Osteoblast (primary cell): Measurements from ENCODE around the gene PGM3. TPM values are rescaled to one million over a fixed set of nuclear protein-coding genes. Genes with fewer than 3 reads are reported as not detected.

Source experiments
- DNase-seq: peaks from one replicate; pipeline ENCODE4 v3.0.0; 2011; ENCODE audit warnings: low spot score, mixed read lengths; ENCODE audit not compliant: insufficient read length; ENCODE audit errors: missing footprints
- H2AFZ ChIP-seq: 2 replicates; pipeline ENCODE4 v1.6.0; 2011; ENCODE audit warnings: mild to moderate bottlenecking, low read length
- H3K27ac ChIP-seq: 2 replicates; pipeline ENCODE4 v1.5.1; 2011; ENCODE audit warnings: mild to moderate bottlenecking, low read depth, low read length, moderate library complexity
- H3K27me3 ChIP-seq: 2 replicates; pipeline ENCODE4 v1.6.0; 2012; ENCODE audit warnings: mild to moderate bottlenecking, control low read depth, inconsistent platforms, low read length, moderate library complexity; ENCODE audit not compliant: insufficient read depth
- H3K36me3 ChIP-seq: 2 replicates; pipeline ENCODE4 v1.5.1; 2011; ENCODE audit warnings: mild to moderate bottlenecking, low read length, control low read depth, moderate library complexity; ENCODE audit not compliant: insufficient read depth
- H3K4me1 ChIP-seq: 2 replicates; pipeline ENCODE4 v1.5.1; 2011; ENCODE audit warnings: mild to moderate bottlenecking, low read length, control low read depth, moderate library complexity; ENCODE audit not compliant: insufficient read depth
- H3K4me2 ChIP-seq: 2 replicates; pipeline ENCODE4 v1.6.0; 2011; ENCODE audit warnings: mild to moderate bottlenecking, low read length; ENCODE audit not compliant: insufficient read depth
- H3K4me3 ChIP-seq: fragments of 200-600 bp; sonication (generic); 3 replicates; pipeline ENCODE4 v1.5.1; 2012; ENCODE audit warnings: mild to moderate bottlenecking, low read length, inconsistent platforms; ENCODE audit not compliant: insufficient read depth
- H3K79me2 ChIP-seq: 2 replicates; pipeline ENCODE4 v1.6.0; 2012; ENCODE audit warnings: mild to moderate bottlenecking, low read length, control low read depth, inconsistent platforms; ENCODE audit not compliant: insufficient read depth
- H3K9me3 ChIP-seq: 2 replicates; pipeline ENCODE4 v1.5.1; 2011; ENCODE audit warnings: low read depth, low read length, control low read depth
- H4K20me1 ChIP-seq: 2 replicates; pipeline ENCODE4 v1.6.0; 2012; ENCODE audit warnings: mild to moderate bottlenecking, low read length, control low read depth; ENCODE audit not compliant: insufficient read depth
- CTCF ChIP-seq: IDR thresholded peaks from 2 replicates; pipeline ENCODE4 v1.5.1; 2011; ENCODE audit warnings: mild to moderate bottlenecking, low read depth, low read length, moderate library complexity; ENCODE audit errors: extremely low read depth
- total RNA-seq: library from RNA; depleted of rRNA; stranded (reverse); fragments of >200 nt; gene quantifications from 2 replicates; pipeline ENCODE4 v1.2.3, GENCODE V29; 2012

Gene PGM3
- total RNA-seq, 1 donor, result 93.0 TPM

DNA sequence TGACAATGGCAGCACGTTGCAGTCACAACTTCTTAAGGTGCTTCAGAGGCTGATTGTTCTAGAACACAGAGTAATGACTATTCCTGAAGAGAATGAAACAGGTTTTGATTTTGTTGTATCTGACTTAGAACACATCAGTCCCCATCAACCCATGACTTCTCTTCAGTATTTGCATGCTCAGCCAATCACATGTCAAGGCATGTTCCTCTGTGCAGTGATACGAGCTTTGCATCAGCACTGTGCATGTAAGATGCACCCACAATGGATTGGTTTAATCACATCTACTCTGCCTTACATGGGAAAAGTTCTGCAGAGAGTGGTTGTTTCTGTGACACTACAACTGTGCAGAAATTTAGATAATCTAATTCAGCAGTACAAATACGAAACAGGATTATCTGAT lies 54.3 kb downstream of the PGM3 start:
- Histone ChIP-seq H3K27ac (no peak overlapping the region), H3K36me3 (peaks cover 11% of the 10 kb centered on the region), H3K4me2 (no peak overlapping the region), H3K79me2 (no peaks in the 10 kb centered on the region), H3K9me3 (no peaks in the 10 kb centered on the region), H4K20me1 (no peaks in the 10 kb centered on the region), H2AFZ (no peak overlapping the region), H3K27me3 (no peaks in the 10 kb centered on the region), H3K4me3 (no peak overlapping the region), H3K4me1 (no peaks in the 10 kb centered on the region)
- no peak for TF ChIP-seq CTCF
- DNase-seq, result no peak

DNA sequence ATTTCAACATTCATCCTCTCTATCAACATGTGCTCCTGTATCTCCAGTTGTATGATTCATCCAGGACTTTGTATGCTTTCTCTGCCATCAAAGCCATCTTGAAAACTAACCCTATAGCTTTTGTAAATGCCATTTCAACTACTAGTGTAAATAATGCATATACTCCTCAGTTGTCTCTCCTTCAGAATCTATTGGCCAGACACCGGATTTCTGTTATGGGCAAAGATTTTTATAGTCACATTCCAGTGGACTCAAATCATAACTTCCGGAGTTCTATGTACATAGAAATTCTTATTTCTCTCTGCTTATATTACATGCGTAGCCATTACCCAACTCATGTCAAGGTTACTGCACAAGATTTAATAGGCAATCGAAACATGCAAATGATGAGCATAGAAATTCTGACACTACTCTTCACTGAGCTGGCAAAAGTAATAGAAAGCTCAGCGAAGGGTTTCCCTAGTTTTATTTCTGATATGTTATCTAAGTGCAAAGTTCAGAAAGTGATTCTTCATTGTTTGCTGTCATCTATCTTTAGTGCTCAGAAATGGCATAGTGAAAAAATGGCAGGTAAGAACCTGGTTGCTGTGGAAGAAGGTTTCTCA lies 54.8 kb downstream of the PGM3 start:
- H3K4me2 ChIP-seq, result no peak overlapping the region
- H3K79me2 ChIP-seq, result no peaks in the 10 kb centered on the region
- no peak for DNase-seq
- H3K27me3 ChIP-seq, result no peaks in the 10 kb centered on the region
- H4K20me1 ChIP-seq, result no peaks in the 10 kb centered on the region
- H3K4me3 ChIP-seq, result no peak overlapping the region
- H3K27ac ChIP-seq, result no peak overlapping the region
- H3K4me1 ChIP-seq, result no peaks in the 10 kb centered on the region
- H3K36me3 ChIP-seq, result peaks cover 11% of the 10 kb centered on the region
- no peak overlapping the region for H2AFZ ChIP-seq
- no peak for TF ChIP-seq CTCF
- no peaks in the 10 kb centered on the region for H3K9me3 ChIP-seq

DNA sequence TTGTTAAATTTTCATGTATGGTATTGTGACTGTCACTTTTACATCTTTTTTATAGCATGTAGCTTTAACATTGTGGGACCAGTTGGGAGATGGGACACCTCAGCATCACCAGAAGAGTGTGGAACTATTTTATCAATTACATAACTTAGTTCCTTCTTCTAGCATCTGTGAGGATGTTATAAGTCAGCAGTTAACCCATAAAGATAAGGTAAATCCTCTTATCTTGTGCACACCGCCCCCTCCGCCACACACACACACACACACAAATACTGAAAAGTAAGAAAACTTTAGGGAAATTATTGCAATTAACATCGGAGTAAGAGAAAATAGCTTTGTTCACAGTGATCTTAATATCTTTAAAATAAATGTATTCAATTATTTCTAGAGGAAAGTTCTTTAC lies 60.9 kb downstream of the PGM3 start:
- Histone ChIP-seq H4K20me1 (no peaks in the 10 kb centered on the region), H3K27me3 (no peaks in the 10 kb centered on the region), H2AFZ (no peak overlapping the region), H3K36me3 (peaks cover 25% of the 10 kb centered on the region), H3K4me3 (no peak overlapping the region), H3K9me3 (no peaks in the 10 kb centered on the region), H3K27ac (no peak overlapping the region), H3K79me2 (no peaks in the 10 kb centered on the region), H3K4me2 (no peak overlapping the region), H3K4me1 (peaks cover 6% of the 10 kb centered on the region)
- DNase-seq, result no peak
- no peak for TF ChIP-seq CTCF

DNA sequence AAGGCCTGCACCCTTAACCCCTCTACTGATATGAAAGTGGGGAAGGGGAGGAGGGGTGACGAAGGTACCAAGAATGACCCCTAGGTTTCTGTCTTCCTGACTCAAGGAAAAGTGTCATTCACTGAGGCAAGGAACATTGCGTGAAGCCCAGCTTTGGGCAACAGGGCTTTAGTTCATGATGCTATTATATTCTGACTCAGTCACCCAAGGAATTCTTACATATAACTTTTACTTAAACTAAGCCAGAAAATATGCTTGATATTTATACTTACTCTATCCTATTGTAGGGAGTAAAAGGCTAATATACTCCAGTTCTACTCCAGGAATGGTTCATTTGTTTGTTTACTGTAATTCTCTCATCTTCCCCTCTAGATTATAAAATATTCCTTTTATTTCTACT lies 65.1 kb downstream of the PGM3 start:
- Histone ChIP-seq H2AFZ (no peak overlapping the region), H3K27ac (peak overlapping the region; percentile 34), H4K20me1 (no peaks in the 10 kb centered on the region), H3K4me3 (no peak overlapping the region), H3K27me3 (no peaks in the 10 kb centered on the region), H3K4me1 (peaks cover 6% of the 10 kb centered on the region), H3K9me3 (no peaks in the 10 kb centered on the region), H3K36me3 (peaks cover 45% of the 10 kb centered on the region), H3K4me2 (no peak overlapping the region), H3K79me2 (no peaks in the 10 kb centered on the region)
- TF ChIP-seq CTCF, result no peak
- DNase-seq, result no peak
